Adrenal gland (tissue), 5 donors: Measurements from ENCODE around the gene JOSD2.

Source experiments
- POLR2A ChIP-seq, 2 donors: fragments of 450-650 bp; IDR thresholded peaks; one replicate each; pipeline ENCODE4 v1.6.1; 2017; ENCODE audit warnings: antibody characterized with exemption in 2 of 2, mild to moderate bottlenecking in 2 of 2, moderate library complexity in 1 of 2
- TF ChIP-seq, protein P1 (sequence below), 6 experiments: fragments of 450-650 bp in 4 of 6; fragments of 200-600 bp in 2 of 6; sonication (generic) in 1 of 6; IDR thresholded peaks; 1 replicate in 5 of 6; 2 replicates in 1 of 6; pipeline versions ENCODE4 v1.5.1 to v1.8.0; 2016 to 2021; ENCODE audit warnings: antibody characterized with exemption in 6 of 6, mild to moderate bottlenecking in 2 of 6, moderate library complexity in 1 of 6
- donor health status: DM: no; HTN: no; CAD: no.

DNA sequence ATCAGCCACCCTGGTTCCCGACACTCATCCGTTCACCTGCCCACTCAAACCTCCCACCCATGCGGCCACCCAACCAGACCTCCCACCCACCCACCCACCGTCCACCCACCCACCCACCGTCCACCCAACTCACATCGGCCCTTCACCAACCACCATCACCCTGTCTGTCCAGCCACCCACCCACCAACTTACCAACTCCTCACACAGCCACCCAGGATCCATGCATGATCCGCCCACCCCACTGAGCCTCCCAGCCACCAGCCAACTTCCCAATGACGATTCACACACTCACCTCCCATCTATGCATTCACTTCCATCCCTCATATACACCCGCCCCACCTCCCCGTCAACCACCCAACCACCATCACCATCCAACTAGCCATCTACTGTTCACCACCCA is 4.3 kb downstream of the JOSD2 start:
- TF ChIP-seq, protein P1, sequence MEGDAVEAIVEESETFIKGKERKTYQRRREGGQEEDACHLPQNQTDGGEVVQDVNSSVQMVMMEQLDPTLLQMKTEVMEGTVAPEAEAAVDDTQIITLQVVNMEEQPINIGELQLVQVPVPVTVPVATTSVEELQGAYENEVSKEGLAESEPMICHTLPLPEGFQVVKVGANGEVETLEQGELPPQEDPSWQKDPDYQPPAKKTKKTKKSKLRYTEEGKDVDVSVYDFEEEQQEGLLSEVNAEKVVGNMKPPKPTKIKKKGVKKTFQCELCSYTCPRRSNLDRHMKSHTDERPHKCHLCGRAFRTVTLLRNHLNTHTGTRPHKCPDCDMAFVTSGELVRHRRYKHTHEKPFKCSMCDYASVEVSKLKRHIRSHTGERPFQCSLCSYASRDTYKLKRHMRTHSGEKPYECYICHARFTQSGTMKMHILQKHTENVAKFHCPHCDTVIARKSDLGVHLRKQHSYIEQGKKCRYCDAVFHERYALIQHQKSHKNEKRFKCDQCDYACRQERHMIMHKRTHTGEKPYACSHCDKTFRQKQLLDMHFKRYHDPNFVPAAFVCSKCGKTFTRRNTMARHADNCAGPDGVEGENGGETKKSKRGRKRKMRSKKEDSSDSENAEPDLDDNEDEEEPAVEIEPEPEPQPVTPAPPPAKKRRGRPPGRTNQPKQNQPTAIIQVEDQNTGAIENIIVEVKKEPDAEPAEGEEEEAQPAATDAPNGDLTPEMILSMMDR (IDR thresholded peaks at IDR 0.05), result no peak
- TF ChIP-seq POLR2A (IDR thresholded peaks at IDR 0.05), result no peak
